Fibroblast of lung (primary cell): ENCODE measurements around the gene VTI1A. TPM values are rescaled to one million over a fixed set of nuclear protein-coding genes. Genes with fewer than 3 reads are reported as not detected.
A peak's percentile ranks its signal among the peaks of the same experiment; 100 is the strongest.

ENCODE experiments used
- DNase-seq, 2 donors: peaks; one replicate each; pipeline versions ENCODE4 v3.0.0 to v3.0.0-alpha.2; 2010; ENCODE audit warnings: low read depth in 2 of 2
- H2AFZ ChIP-seq: 2 replicates; pipeline ENCODE4 v1.5.1; 2012; ENCODE audit warnings: low read length, control low read depth, inconsistent platforms
- H3K27ac ChIP-seq: 2 replicates; pipeline ENCODE4 v1.5.1; 2011; ENCODE audit warnings: low read length, control low read depth; ENCODE audit not compliant: insufficient read depth
- H3K27me3 ChIP-seq: 2 replicates; pipeline ENCODE4 v1.5.1; 2011; ENCODE audit warnings: mild to moderate bottlenecking, low read length; ENCODE audit not compliant: control insufficient read depth, insufficient read depth
- H3K36me3 ChIP-seq: 2 replicates; pipeline ENCODE4 v1.5.1; 2011; ENCODE audit warnings: low read length; ENCODE audit not compliant: control insufficient read depth, insufficient read depth
- H3K4me1 ChIP-seq: 2 replicates; pipeline ENCODE4 v1.5.1; 2011; ENCODE audit warnings: low read length; ENCODE audit not compliant: control insufficient read depth, insufficient read depth; ENCODE audit errors: extremely low read depth
- H3K4me2 ChIP-seq: 2 replicates; pipeline ENCODE4 v1.5.1; 2011; ENCODE audit warnings: low read length, control low read depth; ENCODE audit not compliant: insufficient read depth; ENCODE audit errors: extremely low read depth
- H3K4me3 ChIP-seq, 4 experiments: fragments of 200-600 bp in 1 of 4; sonication (generic) in 1 of 4; replicated peaks in 1 of 4; 2 replicates each; pipeline ENCODE4 v1.5.1; 2011 to 2016; ENCODE audit warnings: low read length in 4 of 4, low read depth in 3 of 4, mild to moderate bottlenecking in 3 of 4, control low read depth in 2 of 4, inconsistent platforms in 1 of 4, mixed read lengths in 1 of 4; ENCODE audit not compliant: insufficient read depth in 1 of 4; ENCODE audit errors: control extremely low read depth in 1 of 4
- H3K79me2 ChIP-seq: 2 replicates; pipeline ENCODE4 v1.5.1; 2012; ENCODE audit warnings: mild to moderate bottlenecking, low read length, inconsistent platforms; ENCODE audit not compliant: control insufficient read depth, insufficient read depth
- H3K9ac ChIP-seq: 2 replicates; pipeline ENCODE4 v1.5.1; 2011; ENCODE audit warnings: mild to moderate bottlenecking, low read length, control low read depth; ENCODE audit not compliant: insufficient read depth
- H3K9me3 ChIP-seq: 2 replicates; pipeline ENCODE4 v1.5.1; 2012; ENCODE audit warnings: low read depth, low read length; ENCODE audit not compliant: control insufficient read depth, insufficient read depth
- H4K20me1 ChIP-seq: 2 replicates; pipeline ENCODE4 v1.5.1; 2011; ENCODE audit warnings: low read length; ENCODE audit not compliant: control insufficient read depth, insufficient read depth; ENCODE audit errors: extremely low read depth
- EZH2 ChIP-seq: IDR thresholded peaks from 2 replicates; pipeline ENCODE4 v1.5.1; 2012; ENCODE audit warnings: low read length, control low read depth, mild to moderate bottlenecking; ENCODE audit errors: missing control alignments
- polyA plus RNA-seq, 2 donors: library from polyadenylated mRNA; depleted of rRNA in 1 of 2; stranded (reverse) in 1 of 2; unstranded in 1 of 2; fragments of >200 nt; gene quantifications; 2 replicates each; pipeline ENCODE4 v1.2.1, GENCODE V29; 2011 to 2012; ENCODE audit warnings: missing spikeins in 1 of 2
- total RNA-seq: library from RNA; depleted of rRNA; stranded (reverse); fragments of >200 nt; gene quantifications from 2 replicates; pipeline ENCODE4 v1.2.1, GENCODE V29; 2014
- TF ChIP-seq, protein P1 (sequence below), 2 donors: IDR thresholded peaks in 1 of 2; conservative IDR thresholded peaks in 1 of 2; 1 replicate in 1 of 2; 2 replicates in 1 of 2; pipeline ENCODE4 v1.5.1; 2011 to 2012; ENCODE audit warnings: low read length in 2 of 2, control low read depth in 1 of 2, inconsistent platforms in 1 of 2, low read depth in 1 of 2, mild to moderate bottlenecking in 1 of 2

Gene VTI1A
- total and polyA plus RNA-seq, 2 donors (not counting 1 experiment from before 2014, with no cell fraction given): 19.1 to 30.9 TPM

DNA sequence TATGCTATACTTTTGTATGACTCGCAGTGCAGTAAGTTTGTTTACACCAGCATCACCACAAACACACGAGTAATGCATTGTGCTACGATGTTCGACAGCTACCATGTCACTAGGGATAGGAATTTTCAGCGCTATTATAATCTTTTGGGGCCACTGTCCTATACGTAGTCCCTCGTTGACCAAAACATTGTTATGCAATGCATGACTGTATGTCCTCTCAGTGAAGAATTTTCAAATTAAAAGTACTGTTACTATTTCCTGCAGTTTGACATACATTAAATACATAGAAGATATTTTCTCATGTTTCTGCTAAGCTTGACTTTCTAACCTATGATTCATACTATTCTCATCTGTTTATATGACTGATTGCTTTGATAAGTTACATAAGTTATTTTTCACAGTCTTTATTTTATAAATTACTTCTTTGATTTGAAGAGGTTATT lies 203.6 kb downstream of the VTI1A start:
- peaks cover 2% of the 10 kb centered on the region for H3K4me1 ChIP-seq
- no peaks in the 10 kb centered on the region for H3K79me2 ChIP-seq
- H3K4me2 ChIP-seq: no peak overlapping the region
- no peak overlapping the region for H2AFZ ChIP-seq
- no peaks in the 10 kb centered on the region for H4K20me1 ChIP-seq
- no peaks in the 10 kb centered on the region for H3K9me3 ChIP-seq
- no peak overlapping the region for H3K4me3 ChIP-seq
- no peaks in the 10 kb centered on the region for H3K27me3 ChIP-seq
- TF ChIP-seq EZH2: no peak
- TF ChIP-seq, protein P1, sequence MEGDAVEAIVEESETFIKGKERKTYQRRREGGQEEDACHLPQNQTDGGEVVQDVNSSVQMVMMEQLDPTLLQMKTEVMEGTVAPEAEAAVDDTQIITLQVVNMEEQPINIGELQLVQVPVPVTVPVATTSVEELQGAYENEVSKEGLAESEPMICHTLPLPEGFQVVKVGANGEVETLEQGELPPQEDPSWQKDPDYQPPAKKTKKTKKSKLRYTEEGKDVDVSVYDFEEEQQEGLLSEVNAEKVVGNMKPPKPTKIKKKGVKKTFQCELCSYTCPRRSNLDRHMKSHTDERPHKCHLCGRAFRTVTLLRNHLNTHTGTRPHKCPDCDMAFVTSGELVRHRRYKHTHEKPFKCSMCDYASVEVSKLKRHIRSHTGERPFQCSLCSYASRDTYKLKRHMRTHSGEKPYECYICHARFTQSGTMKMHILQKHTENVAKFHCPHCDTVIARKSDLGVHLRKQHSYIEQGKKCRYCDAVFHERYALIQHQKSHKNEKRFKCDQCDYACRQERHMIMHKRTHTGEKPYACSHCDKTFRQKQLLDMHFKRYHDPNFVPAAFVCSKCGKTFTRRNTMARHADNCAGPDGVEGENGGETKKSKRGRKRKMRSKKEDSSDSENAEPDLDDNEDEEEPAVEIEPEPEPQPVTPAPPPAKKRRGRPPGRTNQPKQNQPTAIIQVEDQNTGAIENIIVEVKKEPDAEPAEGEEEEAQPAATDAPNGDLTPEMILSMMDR (conservative IDR thresholded peaks at IDR 0.05 in 1 of 2, IDR thresholded peaks at IDR 0.05 in 1 of 2; ENCODE audit: low read depth in 1 of 2, low read length in 2 of 2): no peak
- DNase-seq: peak; percentile 37
- no peaks in the 10 kb centered on the region for H3K36me3 ChIP-seq
- no peak overlapping the region for H3K9ac ChIP-seq
- H3K27ac ChIP-seq: no peak overlapping the region

DNA sequence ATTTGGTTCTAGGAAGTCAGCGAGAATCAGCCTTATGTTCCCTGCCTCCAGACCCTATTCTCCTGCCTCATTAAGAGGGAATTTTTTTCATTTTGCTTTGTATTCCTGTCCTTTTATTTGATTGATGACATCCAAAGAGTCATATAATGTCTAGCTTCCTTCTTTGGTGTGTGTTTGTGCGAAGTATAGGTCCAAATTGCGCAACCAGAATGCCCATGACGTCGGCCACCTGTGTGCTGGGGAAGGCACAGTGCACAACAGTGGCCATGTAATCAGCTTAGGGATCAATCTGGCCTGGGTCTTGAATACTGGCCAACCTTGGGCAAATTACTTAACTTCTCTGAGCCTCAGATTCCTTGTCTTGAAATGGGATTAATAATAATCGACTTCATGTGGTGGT lies 206.2 kb downstream of the VTI1A start:
- Histone ChIP-seq H3K27ac (no peak overlapping the region), H4K20me1 (no peaks in the 10 kb centered on the region), H3K4me1 (peaks cover 2% of the 10 kb centered on the region), H3K9me3 (no peaks in the 10 kb centered on the region), H3K27me3 (no peaks in the 10 kb centered on the region), H3K79me2 (no peaks in the 10 kb centered on the region), H3K4me2 (no peak overlapping the region), H3K36me3 (no peaks in the 10 kb centered on the region), H3K9ac (no peak overlapping the region), H2AFZ (no peak overlapping the region), H3K4me3 (no peak overlapping the region)
- TF ChIP-seq EZH2: no peak
- TF ChIP-seq, protein P1 (conservative IDR thresholded peaks at IDR 0.05 in 1 of 2, IDR thresholded peaks at IDR 0.05 in 1 of 2; ENCODE audit: low read depth in 1 of 2, low read length in 2 of 2): no peak
- no peak for DNase-seq

DNA sequence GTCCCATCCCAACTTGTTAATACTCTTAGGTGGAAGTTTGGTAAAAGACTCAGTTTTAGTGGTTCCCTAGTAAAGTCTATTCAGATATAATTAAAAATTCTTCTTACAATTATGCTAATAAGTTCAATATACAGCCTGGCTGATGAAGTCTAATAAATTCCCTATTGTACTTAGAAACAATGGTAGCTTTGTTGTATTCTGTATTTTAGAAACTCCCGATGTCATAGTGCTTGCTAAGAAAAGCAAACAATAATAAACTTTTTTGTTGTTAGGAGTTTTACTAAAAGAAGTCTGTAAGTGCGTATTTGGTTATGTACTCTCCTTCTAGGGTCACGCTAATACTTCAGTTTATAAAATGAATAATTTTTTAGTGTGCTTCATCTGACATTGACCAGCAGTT lies 206.8 kb downstream of the VTI1A start:
- H3K36me3 ChIP-seq: no peaks in the 10 kb centered on the region
- TF ChIP-seq EZH2: no peak
- TF ChIP-seq, protein P1 (conservative IDR thresholded peaks at IDR 0.05 in 1 of 2, IDR thresholded peaks at IDR 0.05 in 1 of 2; ENCODE audit: low read depth in 1 of 2, low read length in 2 of 2): no peak
- no peak overlapping the region for H3K9ac ChIP-seq
- peaks cover 2% of the 10 kb centered on the region for H3K4me1 ChIP-seq
- H3K27ac ChIP-seq: no peak overlapping the region
- H3K4me2 ChIP-seq: no peak overlapping the region
- H3K9me3 ChIP-seq: no peaks in the 10 kb centered on the region
- H3K79me2 ChIP-seq: no peaks in the 10 kb centered on the region
- no peak overlapping the region for H2AFZ ChIP-seq
- H3K4me3 ChIP-seq: no peak overlapping the region
- no peaks in the 10 kb centered on the region for H3K27me3 ChIP-seq
- H4K20me1 ChIP-seq: no peaks in the 10 kb centered on the region
- no peak for DNase-seq
